ENCODE data around the gene GCNA. TPM values are rescaled to one million over a fixed set of nuclear protein-coding genes. Genes with fewer than 3 reads are reported as not detected.

The GCNA gene, protein sequence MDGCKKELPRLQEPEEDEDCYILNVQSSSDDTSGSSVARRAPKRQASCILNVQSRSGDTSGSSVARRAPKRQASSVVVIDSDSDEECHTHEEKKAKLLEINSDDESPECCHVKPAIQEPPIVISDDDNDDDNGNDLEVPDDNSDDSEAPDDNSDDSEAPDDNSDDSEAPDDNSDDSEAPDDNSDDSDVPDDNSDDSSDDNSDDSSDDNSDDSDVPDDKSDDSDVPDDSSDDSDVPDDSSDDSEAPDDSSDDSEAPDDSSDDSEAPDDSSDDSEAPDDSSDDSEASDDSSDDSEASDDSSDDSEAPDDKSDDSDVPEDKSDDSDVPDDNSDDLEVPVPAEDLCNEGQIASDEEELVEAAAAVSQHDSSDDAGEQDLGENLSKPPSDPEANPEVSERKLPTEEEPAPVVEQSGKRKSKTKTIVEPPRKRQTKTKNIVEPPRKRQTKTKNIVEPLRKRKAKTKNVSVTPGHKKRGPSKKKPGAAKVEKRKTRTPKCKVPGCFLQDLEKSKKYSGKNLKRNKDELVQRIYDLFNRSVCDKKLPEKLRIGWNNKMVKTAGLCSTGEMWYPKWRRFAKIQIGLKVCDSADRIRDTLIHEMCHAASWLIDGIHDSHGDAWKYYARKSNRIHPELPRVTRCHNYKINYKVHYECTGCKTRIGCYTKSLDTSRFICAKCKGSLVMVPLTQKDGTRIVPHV
- total RNA-seq = 1 to 10 TPM in 3 of 4 donors, under 1 TPM in 1; 0.89 to 2.6 (median 1.6) TPM

DNA sequence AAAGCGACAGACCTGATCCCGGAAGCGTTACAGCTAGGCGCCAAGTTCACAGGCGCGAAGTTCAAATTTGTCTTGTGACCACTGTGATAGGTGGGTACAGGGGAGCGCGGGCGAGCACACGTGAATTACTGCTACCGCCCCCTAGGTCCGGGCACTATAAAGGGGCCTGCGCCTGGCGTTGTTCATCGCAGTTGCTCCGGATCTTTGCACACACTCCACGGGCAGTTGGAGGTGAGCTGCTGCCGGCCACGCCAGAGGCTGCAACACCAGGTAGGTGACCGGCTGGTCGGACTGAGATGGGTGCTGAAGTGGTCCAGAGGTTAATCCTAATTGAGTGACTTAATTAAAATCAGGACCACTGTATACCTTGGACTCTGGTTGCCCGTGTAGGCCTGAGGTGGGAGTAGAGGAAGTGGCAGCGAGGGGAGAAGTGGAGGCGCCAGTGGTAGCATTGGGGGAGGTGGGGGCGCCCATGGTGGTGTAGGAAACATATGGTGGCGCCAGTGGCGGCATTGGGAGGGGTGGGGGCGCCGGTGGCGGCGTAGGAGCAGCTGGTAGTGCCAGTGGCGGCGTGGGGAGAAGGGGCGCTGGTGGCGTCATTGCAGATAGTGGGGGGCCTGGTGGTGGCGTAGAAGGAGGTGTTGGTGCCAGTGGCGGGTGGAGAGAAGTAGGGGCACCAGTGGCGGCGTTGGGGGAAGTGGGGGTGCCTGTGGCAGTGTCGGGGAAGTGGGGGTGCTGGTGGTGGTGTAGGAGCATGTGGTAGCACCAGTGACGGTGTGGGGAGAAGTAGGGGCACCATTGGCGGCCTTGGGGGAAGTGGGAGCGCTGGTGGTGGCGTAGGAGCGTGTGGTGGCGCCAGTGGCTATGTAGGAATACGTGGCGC is at the start of gene GCNA:
Gene GCNA, plus strand, starts transcription at position 185 of the 883 bp plus-strand sequence. CDS start 2,385 bp downstream, outside the sequence.
- no peaks in the 10 kb centered on the region for H3K4me1 ChIP-seq
- no peaks in the 10 kb centered on the region for H3K27me3 ChIP-seq
- H3K36me3 ChIP-seq = peaks cover 0 to 32% of the 10 kb centered on the region in 2 donors
- no peak for TF ChIP-seq EP300 (IDR thresholded peaks at IDR 0.05)
- no peak for TF ChIP-seq POLR2AphosphoS5 (IDR thresholded peaks at IDR 0.05)
- TF ChIP-seq, protein P1, sequence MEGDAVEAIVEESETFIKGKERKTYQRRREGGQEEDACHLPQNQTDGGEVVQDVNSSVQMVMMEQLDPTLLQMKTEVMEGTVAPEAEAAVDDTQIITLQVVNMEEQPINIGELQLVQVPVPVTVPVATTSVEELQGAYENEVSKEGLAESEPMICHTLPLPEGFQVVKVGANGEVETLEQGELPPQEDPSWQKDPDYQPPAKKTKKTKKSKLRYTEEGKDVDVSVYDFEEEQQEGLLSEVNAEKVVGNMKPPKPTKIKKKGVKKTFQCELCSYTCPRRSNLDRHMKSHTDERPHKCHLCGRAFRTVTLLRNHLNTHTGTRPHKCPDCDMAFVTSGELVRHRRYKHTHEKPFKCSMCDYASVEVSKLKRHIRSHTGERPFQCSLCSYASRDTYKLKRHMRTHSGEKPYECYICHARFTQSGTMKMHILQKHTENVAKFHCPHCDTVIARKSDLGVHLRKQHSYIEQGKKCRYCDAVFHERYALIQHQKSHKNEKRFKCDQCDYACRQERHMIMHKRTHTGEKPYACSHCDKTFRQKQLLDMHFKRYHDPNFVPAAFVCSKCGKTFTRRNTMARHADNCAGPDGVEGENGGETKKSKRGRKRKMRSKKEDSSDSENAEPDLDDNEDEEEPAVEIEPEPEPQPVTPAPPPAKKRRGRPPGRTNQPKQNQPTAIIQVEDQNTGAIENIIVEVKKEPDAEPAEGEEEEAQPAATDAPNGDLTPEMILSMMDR (IDR thresholded peaks at IDR 0.05) = no peak
- no peak for TF ChIP-seq POLR2A (IDR thresholded peaks at IDR 0.05)
- 96 to 100% methylated on average over 1 to 9 of the region's 48 CpGs for WGBS, 2 donors (ENCODE audit: low coverage in 1 of 2)
- H3K27ac ChIP-seq = no peak within 1 kb of the TSS
- ATAC-seq = no peak
- H3K4me3 ChIP-seq = no peak within 1 kb of the TSS
- H3K9me3 ChIP-seq = no peaks in the 10 kb centered on the region

DNA sequence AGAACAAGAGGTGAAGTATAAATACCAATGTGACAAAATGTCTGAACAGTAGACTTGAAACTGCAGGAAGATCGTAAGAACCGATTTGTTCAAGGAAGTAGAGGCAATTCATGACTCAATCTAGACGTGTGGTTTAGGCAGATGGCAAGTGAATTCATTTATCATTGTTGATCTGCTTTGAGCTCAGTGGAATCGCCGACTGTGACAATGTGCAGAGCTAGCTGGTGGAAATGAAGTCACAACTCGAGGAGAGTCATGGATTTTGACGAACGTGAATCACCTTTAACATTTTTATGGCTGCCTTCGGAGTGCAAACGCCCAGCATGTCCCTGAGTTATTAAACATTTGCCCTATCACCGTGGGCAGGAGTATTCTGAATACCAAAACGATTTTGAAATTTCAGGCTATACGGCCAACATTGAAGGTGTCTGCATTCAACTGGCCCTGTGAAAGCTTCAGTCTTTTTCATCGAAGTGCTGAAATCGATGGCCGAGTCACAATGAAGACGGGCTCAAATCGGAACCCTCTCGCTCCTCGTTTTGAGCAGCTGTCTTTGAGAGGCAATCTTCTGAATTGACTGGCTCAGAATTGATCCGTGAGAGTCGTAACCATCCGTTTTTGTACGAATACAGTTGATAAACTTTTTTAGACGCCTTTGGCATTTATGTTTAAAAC is 46.0 kb upstream of the GCNA start:
- no peaks in the 10 kb centered on the region for H3K9me3 ChIP-seq
- peak overlapping the region; percentile 85 to 99 (median 90) for H3K27ac ChIP-seq
- peak; percentile 32 for TF ChIP-seq POLR2AphosphoS5 (IDR thresholded peaks at IDR 0.05)
- no peak for TF ChIP-seq EP300 (IDR thresholded peaks at IDR 0.05)
- H3K36me3 ChIP-seq = no peaks in the 10 kb centered on the region
- WGBS, 2 donors (ENCODE audit: low coverage in 1 of 2) = 0 to 36% methylated on average over 9 to 16 of the region's 25 CpGs
- H3K4me3 ChIP-seq = peak overlapping the region; percentile 74 to 95
- H3K4me1 ChIP-seq = peaks cover 0 to 9% (median 0%) of the 10 kb centered on the region in 3 donors
- no peak for ATAC-seq
- H3K27me3 ChIP-seq = no peaks in the 10 kb centered on the region

DNA sequence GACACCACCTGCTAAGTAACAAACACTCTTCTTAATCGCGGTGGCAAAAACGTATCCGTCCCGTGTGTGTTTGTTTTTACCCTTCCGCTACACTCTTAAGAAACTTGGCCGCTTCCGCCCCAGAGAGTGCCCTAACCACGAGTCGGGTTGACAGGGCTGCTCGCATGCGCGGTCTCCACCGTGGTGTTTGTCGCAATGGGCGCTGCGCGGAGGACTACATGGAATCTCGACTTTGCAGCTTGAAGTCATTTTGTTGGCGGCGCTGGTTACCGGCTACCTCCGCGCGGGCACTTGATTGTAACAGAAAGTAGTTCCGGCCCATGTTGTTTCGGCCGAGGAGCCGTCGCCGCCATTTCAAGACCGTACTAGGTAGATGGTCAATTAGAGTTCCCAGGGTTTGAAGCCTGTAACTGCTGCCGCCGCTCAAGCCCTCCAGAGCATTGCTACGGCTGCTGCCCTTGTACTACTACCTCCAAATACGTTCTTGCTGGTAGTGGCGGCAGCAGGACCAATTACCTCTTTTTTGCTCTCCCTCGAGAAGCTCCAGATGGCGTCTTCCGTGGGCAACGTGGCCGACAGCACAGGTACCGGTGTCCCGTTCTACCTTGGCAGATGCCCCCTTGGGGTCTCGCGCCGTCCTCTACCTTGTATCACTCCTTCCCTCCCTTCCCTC is 45.3 kb upstream of the GCNA start, which contains the start of gene OGT:
Gene OGT, plus strand, starts transcription at position 352 of the 673 bp plus-strand sequence. Its CDS starts 196 bp downstream, at position 548.
- H3K4me3 ChIP-seq = peak within 1 kb of the TSS; percentile 74 to 95
- no peak for TF ChIP-seq EP300 (IDR thresholded peaks at IDR 0.05)
- TF ChIP-seq, protein P1 (IDR thresholded peaks at IDR 0.05) = no peak
- TF ChIP-seq POLR2A (IDR thresholded peaks at IDR 0.05) = peak in 1 of 2 donors; percentile 55
- TF ChIP-seq POLR2AphosphoS5 (IDR thresholded peaks at IDR 0.05) = peak; percentile 91
- H3K27me3 ChIP-seq = no peaks in the 10 kb centered on the region
- peaks cover 0 to 16% (median 0%) of the 10 kb centered on the region in 3 donors for H3K4me1 ChIP-seq
- peak within 1 kb of the TSS; percentile 85 to 99 (median 90) for H3K27ac ChIP-seq
- peak; percentile 97 for ATAC-seq
- no peaks in the 10 kb centered on the region for H3K36me3 ChIP-seq
- 0 to 18% methylated on average over 3 to 7 of the region's 47 CpGs for WGBS, 2 donors (ENCODE audit: low coverage in 1 of 2)
- no peaks in the 10 kb centered on the region for H3K9me3 ChIP-seq

DNA sequence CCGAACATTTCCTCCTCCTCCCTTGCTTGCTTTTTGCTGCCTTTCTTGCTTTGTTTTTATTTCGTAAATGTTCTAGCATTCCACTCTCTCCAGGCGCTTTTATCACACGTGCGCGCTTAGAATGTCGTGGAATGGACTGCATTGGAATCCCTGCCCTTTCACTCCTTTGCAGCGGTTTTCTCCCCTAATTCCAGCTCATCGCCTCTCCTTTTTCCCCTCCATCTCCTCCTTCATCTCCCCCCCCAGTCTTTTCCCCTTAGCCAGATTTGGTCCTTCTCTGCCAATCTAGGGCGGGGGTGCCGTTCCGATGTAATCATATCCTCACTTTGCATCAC is 44.8 kb upstream of the GCNA start:
- Histone ChIP-seq H3K27me3 (no peaks in the 10 kb centered on the region), H3K4me1 (peaks cover 0 to 22% (median 0%) of the 10 kb centered on the region in 3 donors), H3K4me3 (peak overlapping the region; percentile 74 to 95), H3K27ac (peak overlapping the region; percentile 85 to 99 (median 90)), H3K9me3 (no peaks in the 10 kb centered on the region), H3K36me3 (no peaks in the 10 kb centered on the region)
- 0 to 23% methylated on average over 8 to 9 of the region's 12 CpGs for WGBS, 2 donors (ENCODE audit: low coverage in 1 of 2)
- no peak for ATAC-seq
- TF ChIP-seq POLR2AphosphoS5 (IDR thresholded peaks at IDR 0.05) (no peak), POLR2A (IDR thresholded peaks at IDR 0.05) (no peak), EP300 (IDR thresholded peaks at IDR 0.05) (no peak)
- TF ChIP-seq, protein P1 (IDR thresholded peaks at IDR 0.05) = no peak

Data from gastroesophageal sphincter (tissue), 4 donors.